HG03439 (cell line): ENCODE results near the gene PRR20G.
"Not testable (repeated sequence)": the region's sequence is repeated elsewhere in the genome, so short reads cannot be mapped to it uniquely, and the experiment has no call there.

Source experiments
- ATAC-seq: cut with Tn5 transposase; IDR thresholded peaks from one replicate; pipeline ENCODE4 v1.9.1; 2021; ENCODE audit warnings: mild to moderate bottlenecking, moderate library complexity; ENCODE audit not compliant: unreplicated experiment

The PRR20G gene

DNA sequence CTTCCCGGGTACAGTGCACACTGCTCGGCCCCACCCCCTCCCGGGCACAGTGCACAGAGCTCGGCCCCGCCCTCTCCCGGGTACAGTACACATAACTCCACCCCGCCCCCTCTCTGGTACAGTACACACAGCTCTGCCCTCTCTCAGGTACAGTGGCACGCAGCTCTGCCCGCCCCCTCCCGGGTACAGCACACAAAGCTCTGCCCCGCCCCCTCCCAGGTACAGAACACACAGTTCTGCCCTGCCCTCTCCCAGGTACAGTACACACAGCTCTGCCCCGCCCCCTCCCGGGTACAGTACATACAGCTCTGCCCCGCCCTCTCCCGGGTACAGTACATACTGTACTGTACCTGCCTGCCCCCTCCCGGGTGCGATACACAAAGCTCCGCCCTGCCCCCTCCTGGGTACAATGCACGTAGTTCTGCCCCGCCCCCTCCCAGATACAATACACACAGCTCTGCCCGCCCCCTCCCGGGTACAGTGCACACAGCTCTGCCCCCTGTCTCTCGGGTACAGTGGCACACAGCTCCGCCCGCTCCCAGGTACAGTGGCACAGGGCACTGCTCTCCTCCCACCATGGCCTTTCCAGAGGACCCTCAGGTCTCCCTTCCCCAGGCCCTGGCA, 16.4 kb upstream of the PRR20G start:
- no peak for ATAC-seq

GRCh38 chr3:127299276-127299675, 11.4 kb upstream of the PRR20G start:
- no peak for ATAC-seq

GRCh38 chr3:127296959-127297358, 9.1 kb upstream of the PRR20G start:
- ATAC-seq: no peak

GRCh38 chr3:127296166-127296565, 8.3 kb upstream of the PRR20G start:
- ATAC-seq: no peak

DNA sequence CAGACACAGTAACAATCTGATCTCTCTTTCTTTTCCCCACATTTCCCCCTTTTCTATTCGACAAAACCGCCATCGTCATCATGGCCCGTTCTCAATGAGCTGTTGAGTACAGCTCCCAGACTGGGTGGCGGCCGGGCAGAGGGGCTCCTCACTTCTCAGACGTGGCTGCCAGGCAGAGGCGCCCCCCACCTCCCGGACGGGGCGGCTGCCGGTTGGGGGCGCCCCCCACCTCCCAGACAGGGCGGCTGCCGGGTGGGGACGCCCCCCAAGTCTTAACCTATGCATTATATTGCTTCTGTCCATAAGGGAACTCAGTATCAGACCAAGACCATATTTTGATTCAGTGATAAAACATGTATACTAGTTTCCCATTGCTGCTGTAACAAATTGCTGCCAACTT, 5.8 kb upstream of the PRR20G start:
- ATAC-seq: not testable (repeated sequence)

GRCh38 chr3:127291611-127292010, 3.8 kb upstream of the PRR20G start:
- no peak for ATAC-seq

GRCh38 chr3:127291114-127291513, 3.3 kb upstream of the PRR20G start:
- no peak for ATAC-seq

DNA sequence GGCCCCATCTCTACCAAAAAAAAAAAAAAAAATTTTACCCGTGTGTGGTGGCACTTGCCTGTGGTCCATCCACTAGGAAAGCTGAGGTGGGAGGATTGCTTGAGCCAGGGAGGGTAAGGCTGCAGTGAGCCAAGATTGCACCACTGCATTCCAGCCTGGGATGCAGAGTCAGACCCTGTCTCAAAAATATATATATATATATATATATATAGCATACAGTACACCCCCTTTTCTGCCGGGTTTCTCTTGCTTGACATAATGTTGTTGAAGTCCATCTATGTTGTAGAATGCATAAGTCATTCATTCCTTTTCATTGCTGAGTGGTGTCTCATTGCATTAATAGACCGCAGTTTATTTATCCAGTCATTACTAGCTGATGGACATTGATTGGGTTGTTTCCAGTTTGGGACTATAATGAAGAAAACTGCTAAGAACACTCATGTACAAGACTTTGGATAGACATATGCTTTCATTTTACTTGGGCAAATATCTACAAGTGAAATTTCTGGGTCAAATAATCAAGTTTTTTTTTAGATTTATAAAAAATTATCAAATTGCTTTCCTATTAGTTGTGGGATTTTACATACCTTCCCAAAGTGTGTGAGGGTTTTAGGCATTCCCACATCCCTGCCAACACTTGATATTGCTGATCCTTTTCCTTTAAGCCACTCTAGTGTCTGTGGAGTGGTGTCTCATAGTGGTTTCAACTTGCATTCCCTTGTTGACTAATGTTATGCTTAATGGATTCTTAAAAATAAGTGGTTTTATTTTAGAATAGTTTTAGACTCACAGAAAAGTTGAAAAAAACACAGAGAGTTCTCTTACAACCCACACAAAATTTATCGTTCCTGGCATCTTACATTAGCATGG, 2.1 kb upstream of the PRR20G start:
- ATAC-seq: no peak

- no peak for ATAC-seq
Observed at GRCh38 chr3:127288921-127289705, 1.3 kb upstream of the PRR20G start.

- ATAC-seq: no peak
Observed at GRCh38 chr3:127288343-127288742, 497 bp upstream of the PRR20G start.

GRCh38 chr3:127286571-127287140, 1.2 kb downstream of the PRR20G start:
- no peak for ATAC-seq

DNA sequence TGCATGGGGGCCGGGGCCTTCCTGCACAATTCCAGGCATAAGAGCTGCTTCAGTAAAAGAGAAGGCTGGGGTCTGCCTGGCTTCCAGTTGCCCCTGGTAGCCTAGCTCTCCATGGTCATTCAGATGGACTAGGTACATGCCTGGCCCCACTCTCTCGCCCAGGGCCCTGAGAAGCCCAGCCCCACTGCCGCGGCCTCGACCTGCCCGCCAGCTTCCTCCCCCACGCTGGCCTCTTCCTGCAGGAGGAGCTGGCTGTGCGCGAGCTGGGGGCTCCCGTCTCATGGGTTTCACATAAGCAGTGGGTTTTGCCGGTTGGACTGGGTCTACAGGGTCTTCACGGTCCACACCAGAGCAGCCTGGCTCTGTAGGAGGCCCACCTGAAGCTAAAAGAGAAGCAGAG, 3.6 kb downstream of the PRR20G start:
- ATAC-seq: no peak

DNA sequence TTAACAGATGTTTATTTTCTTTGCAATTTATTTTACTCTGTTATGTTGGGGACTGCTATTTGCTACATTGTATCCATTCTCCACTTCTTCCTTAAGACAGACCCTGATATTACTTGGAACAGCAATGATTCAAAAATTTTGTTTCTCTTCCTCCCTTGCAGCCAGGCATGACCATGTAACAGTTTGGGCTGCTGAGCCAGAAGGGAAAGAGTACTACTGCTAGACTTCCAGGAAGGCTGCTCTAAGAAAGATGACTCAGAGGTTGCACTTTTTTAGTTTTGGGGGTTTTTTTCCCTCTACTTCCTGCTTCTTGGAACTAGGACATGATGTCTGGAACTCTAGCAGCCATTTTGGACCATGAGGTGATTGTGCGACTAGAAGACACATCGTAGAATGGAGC, 10.3 kb downstream of the PRR20G start:
- ATAC-seq: no peak

GRCh38 chr3:127276995-127277394, 10.9 kb downstream of the PRR20G start:
- ATAC-seq: no peak

GRCh38 chr3:127276396-127276795, 11.4 kb downstream of the PRR20G start:
- no peak for ATAC-seq

GRCh38 chr3:127275287-127275781, 12.5 kb downstream of the PRR20G start:
- no peak for ATAC-seq

DNA sequence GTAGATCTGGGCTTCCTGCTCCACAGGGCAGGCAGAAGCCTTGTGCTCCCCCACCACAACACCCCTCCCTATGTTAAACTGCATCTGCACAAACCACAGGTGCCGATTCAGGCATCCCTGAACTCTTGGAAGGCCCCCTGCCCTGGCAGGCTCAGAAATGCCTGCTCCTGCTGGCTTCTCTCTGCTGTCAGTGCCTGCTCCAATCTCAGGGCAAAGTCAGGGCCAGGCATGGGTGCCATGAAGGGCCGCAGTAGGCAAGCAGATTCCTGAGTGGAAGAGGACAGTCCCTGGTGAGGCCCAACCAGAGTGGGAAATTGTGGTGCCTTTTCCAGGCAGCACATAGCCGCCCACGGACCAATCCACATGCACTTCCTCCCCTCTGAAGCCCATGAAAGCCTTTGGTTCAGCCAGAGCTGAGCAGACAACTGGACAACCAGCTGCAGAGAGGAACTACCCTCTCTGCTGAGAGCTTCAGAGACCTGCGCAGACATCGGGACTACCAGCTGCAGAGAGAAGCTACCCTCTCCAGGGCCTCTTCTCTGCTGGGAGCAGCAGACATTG, 13.6 kb downstream of the PRR20G start:
- no peak for ATAC-seq

DNA sequence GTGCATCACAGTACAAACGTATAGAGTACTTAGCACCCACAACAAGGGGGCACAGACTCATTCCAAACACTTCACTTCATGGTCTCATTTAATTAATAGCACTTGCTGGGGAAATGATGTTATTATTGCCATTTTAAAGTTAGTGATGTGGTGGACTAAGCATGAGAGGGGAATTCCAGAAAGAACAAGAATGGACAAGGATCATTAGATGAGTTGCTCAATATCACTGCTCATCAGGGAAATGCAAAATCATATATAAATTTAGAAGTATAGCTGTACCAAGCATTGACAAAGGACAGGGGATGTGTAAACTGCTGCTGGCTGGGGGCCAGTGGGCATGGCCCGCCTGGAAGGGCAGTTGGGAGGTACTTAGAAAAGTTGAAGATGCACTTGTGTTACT, 14.6 kb downstream of the PRR20G start:
- ATAC-seq: no peak

DNA sequence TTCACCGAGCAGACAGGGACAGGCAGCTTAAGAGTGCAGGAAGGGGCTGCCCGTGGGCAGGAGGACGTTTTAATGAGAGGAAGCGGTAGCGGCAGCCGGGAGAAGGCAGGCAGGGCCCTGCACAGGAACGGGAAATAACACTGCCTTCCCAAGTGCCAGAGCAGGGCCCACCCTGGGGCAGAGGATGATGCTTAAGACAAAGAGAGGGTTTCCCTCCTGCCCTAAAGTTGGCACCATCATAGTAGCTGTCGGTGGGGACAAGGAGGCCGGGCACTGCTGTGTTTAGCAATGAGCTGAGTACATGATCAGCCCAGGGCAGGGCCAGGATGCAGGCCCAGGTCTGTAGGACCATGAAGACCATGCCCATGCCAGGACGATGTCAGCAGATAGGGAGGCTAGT, 21.7 kb downstream of the PRR20G start:
- no peak for ATAC-seq

DNA sequence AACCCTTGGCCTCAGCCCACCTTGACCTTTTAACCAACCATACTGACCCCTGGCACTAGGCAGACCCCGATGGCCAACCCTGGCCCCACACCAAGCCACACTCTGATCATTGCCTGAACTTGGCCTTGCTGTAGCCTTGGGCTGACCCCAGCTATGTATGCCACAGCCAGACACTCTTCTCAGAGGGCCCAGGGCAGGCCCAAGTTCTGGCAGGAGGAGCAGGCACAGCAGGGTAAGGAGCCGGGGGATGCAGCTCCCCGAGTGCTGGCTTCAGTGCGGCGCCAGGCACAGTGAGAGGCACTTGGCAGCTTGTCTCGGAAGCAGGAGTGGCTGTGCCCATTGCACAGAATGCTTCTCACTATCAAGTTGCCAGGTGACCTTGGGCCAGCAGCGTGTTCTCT, 22.3 kb downstream of the PRR20G start:
- no peak for ATAC-seq
